ENCODE measurements around the gene NUP93.

Gene NUP93

GRCh38 chr16:56864960-56865359 lies 135.0 kb downstream of the NUP93 start, which contains the start of gene SLC12A3:
Gene SLC12A3, plus strand, starts transcription at chr16:56865207. Its CDS starts 29 bp downstream, at chr16:56865236.
- no peak for TF ChIP-seq REST (IDR thresholded peaks at IDR 0.05; ENCODE audit: insufficient read depth in 1 of 2, low read depth in 2 of 2, low read length in 2 of 2)
- no peak for TF ChIP-seq TAF1 (IDR thresholded peaks at IDR 0.05; ENCODE audit: borderline replicate concordance, insufficient read depth, low read length)
- TF ChIP-seq POLR2AphosphoS5 (IDR thresholded peaks at IDR 0.05; ENCODE audit: low read depth, low read length), result no peak
- TF ChIP-seq FOXP2 (optimal IDR thresholded peaks at IDR 0.05; ENCODE audit: borderline replicate concordance, extremely low read depth, extremely low read length, insufficient read depth), result no peak
- TF ChIP-seq SIN3A (IDR thresholded peaks at IDR 0.05; ENCODE audit: borderline replicate concordance, insufficient read depth, low read length), result no peak

GRCh38 chr16:56865394-56866062 lies 135.6 kb downstream of the NUP93 start:
- TF ChIP-seq FOXP2 (optimal IDR thresholded peaks at IDR 0.05; ENCODE audit: borderline replicate concordance, extremely low read depth, extremely low read length, insufficient read depth) (no peak), REST (IDR thresholded peaks at IDR 0.05; ENCODE audit: insufficient read depth in 1 of 2, low read depth in 2 of 2, low read length in 2 of 2) (no peak), SIN3A (IDR thresholded peaks at IDR 0.05; ENCODE audit: borderline replicate concordance, insufficient read depth, low read length) (no peak), TAF1 (IDR thresholded peaks at IDR 0.05; ENCODE audit: borderline replicate concordance, insufficient read depth, low read length) (no peak), POLR2AphosphoS5 (IDR thresholded peaks at IDR 0.05; ENCODE audit: low read depth, low read length) (no peak)

- TF ChIP-seq SIN3A (IDR thresholded peaks at IDR 0.05; ENCODE audit: borderline replicate concordance, insufficient read depth, low read length), result no peak
Measured at GRCh38 chr16:56866955-56867830, 137.3 kb downstream of the NUP93 start.

GRCh38 chr16:56868175-56868574 lies 138.2 kb downstream of the NUP93 start:
- no peak for TF ChIP-seq REST (IDR thresholded peaks at IDR 0.05; ENCODE audit: insufficient read depth in 1 of 2, low read depth in 2 of 2, low read length in 2 of 2)
- TF ChIP-seq SIN3A (IDR thresholded peaks at IDR 0.05; ENCODE audit: borderline replicate concordance, insufficient read depth, low read length), result no peak

GRCh38 chr16:56869513-56870275 lies 139.8 kb downstream of the NUP93 start:
- no peak for TF ChIP-seq REST (IDR thresholded peaks at IDR 0.05; ENCODE audit: insufficient read depth in 1 of 2, low read depth in 2 of 2, low read length in 2 of 2)

Measured in PFSK-1 (cell line).